ENCODE results near the gene THRB. TPM values are rescaled to one million over a fixed set of nuclear protein-coding genes. Genes with fewer than 3 reads are reported as not detected.

Gene THRB
- polyA plus RNA-seq, 1 of the 3 experiments (the other 2 are of a cell fraction), result 0.02 TPM

DNA sequence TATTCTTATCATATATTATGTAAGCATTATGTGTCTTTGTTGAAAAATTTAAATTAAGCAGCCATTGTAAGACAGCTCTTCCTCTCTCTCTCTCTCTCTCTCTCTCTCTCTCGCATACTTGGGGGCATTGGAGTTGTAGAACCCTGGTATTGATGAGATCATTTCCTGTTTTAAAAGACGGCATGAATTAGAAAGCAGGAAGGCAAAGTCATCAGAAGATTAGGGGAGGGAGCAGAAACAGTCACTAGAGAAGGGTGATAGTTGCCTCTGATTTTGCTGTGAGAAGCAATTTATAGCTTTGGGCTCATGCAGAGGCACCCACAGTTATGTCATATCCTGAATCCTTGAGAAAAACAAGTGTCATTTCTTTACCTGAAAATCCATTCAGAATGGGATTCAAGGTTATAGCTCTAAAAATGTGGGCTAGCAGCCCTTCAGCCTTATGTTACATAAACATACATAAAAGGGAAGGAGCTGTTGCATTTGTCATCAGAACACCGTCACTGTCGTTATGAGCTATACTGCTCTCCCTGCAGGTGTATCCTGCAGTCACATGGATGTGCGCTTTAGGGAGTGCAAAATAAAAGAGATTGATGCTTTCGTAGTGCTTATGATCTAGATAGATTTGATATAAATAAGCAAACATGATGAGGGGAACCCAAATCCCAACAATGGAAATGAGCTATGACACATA lies 335.7 kb downstream of the THRB start:
- POLR2A ChIA-PET, result no interaction called here
- H3K4me2 ChIP-seq, result no peak overlapping the region
- peaks cover 0 to 5% of the 10 kb centered on the region in 2 experiments; a peak in 1 of 4 replicates for H3K4me1 ChIP-seq (ENCODE audit: control insufficient read depth in 1 of 2, insufficient read depth in 2 of 2, low read depth in 1 of 2, low read length in 1 of 2)
- no peaks in the 10 kb centered on the region; the same call in 1 of the 2 replicates for H3K9me2 ChIP-seq
- no peak for DNase-seq
- no peak overlapping the region for H3K4me3 ChIP-seq (ENCODE audit: low read depth in 2 of 2, low read length in 1 of 2)
- no peaks in the 10 kb centered on the region for H3K27me3 ChIP-seq (ENCODE audit: insufficient read depth)
- no peak overlapping the region for H3K27ac ChIP-seq (ENCODE audit: low read depth in 2 of 2, low read length in 1 of 2)
- peaks cover 16% of the 10 kb centered on the region for H3F3A ChIP-seq (replicated peaks; ENCODE audit: insufficient read depth)
- no peaks in the 10 kb centered on the region for H3K36me3 ChIP-seq (replicated peaks in 1 of 2; ENCODE audit: control insufficient read depth in 1 of 2, insufficient read depth in 2 of 2, low read length in 1 of 2)
- no peaks in the 10 kb centered on the region for H3K9me3 ChIP-seq
- H4K20me1 ChIP-seq (ENCODE audit: insufficient read depth), result no peaks in the 10 kb centered on the region
- CTCF ChIA-PET, result interaction anchor here (0.5 kb wide), 1 partner anchor 261 kb away, joined by 3 read pairs; no protein-coding TSS in a partner anchor
- TF ChIP-seq, protein P1, sequence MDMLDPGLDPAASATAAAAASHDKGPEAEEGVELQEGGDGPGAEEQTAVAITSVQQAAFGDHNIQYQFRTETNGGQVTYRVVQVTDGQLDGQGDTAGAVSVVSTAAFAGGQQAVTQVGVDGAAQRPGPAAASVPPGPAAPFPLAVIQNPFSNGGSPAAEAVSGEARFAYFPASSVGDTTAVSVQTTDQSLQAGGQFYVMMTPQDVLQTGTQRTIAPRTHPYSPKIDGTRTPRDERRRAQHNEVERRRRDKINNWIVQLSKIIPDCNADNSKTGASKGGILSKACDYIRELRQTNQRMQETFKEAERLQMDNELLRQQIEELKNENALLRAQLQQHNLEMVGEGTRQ (IDR thresholded peaks at IDR 0.05; ENCODE audit: borderline replicate concordance, low read depth, low read length), result no peak
- no peak for TF ChIP-seq MXI1 (IDR thresholded peaks at IDR 0.05; ENCODE audit: low read depth, low read length)
- TF ChIP-seq GATA2 (CRISPR knock-in tag; IDR thresholded peaks at IDR 0.05), result no peak
- peak; percentile 27; the same call in 1 of the 2 replicates for TF ChIP-seq GABPA (IDR thresholded peaks at IDR 0.05; ENCODE audit: low read depth)
- no peak for TF ChIP-seq TCF12 (IDR thresholded peaks at IDR 0.05)
- TF ChIP-seq JUND (IDR thresholded peaks at IDR 0.05), result 0 out of 2 replicates have a peak, but pooled peaks have one; percentile 14
- TF ChIP-seq, protein P2, sequence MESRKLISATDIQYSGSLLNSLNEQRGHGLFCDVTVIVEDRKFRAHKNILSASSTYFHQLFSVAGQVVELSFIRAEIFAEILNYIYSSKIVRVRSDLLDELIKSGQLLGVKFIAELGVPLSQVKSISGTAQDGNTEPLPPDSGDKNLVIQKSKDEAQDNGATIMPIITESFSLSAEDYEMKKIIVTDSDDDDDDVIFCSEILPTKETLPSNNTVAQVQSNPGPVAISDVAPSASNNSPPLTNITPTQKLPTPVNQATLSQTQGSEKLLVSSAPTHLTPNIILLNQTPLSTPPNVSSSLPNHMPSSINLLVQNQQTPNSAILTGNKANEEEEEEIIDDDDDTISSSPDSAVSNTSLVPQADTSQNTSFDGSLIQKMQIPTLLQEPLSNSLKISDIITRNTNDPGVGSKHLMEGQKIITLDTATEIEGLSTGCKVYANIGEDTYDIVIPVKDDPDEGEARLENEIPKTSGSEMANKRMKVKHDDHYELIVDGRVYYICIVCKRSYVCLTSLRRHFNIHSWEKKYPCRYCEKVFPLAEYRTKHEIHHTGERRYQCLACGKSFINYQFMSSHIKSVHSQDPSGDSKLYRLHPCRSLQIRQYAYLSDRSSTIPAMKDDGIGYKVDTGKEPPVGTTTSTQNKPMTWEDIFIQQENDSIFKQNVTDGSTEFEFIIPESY (IDR thresholded peaks at IDR 0.05; ENCODE audit: borderline replicate concordance, low read depth), result no peak
- no peak for TF ChIP-seq RAD21 (IDR thresholded peaks at IDR 0.05; ENCODE audit: low read length)
- no peak for TF ChIP-seq POLR2AphosphoS5 (IDR thresholded peaks at IDR 0.05; ENCODE audit: low read depth, low read length)
- no peak for TF ChIP-seq CHD2 (IDR thresholded peaks at IDR 0.05; ENCODE audit: low read length, partially characterized antibody)
- H3K79me2 ChIP-seq (ENCODE audit: insufficient read depth), result no peaks in the 10 kb centered on the region
- H2AFZ ChIP-seq (ENCODE audit: low read depth), result no peak overlapping the region
- WGBS (ENCODE audit: low lambda C conversion rate), result 71% methylated on average over 6 of the region's 6 CpGs
- H3K9ac ChIP-seq, result no peak overlapping the region

DNA sequence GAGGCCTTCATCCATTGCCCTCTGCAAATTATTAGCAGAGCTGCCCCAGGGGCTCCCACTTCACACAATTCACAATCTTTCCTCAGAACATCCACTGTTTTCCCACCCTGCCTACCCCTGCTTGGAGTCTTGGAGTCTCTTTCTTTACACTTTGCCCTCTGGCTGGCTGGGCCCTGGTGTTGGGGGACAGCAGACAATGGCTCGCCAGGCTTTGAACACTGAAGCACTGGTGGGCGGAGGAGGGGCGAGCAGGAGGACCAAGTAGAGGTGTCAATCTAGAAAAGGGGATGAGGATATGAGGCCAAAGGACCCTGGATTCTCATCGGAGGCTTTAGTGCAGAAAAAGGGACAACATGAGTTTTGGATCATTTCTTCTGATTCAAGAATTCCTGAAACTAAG lies 337.5 kb downstream of the THRB start:
- CTCF ChIA-PET, result no interaction called here
- H3K79me2 ChIP-seq (ENCODE audit: insufficient read depth), result no peaks in the 10 kb centered on the region
- H4K20me1 ChIP-seq (ENCODE audit: insufficient read depth), result no peaks in the 10 kb centered on the region
- H3K9me3 ChIP-seq, result no peaks in the 10 kb centered on the region
- peak overlapping the region; percentile 53; the same call in 1 of the 2 replicates for H3K4me2 ChIP-seq
- H3K36me3 ChIP-seq (replicated peaks in 1 of 2; ENCODE audit: control insufficient read depth in 1 of 2, insufficient read depth in 2 of 2, low read length in 1 of 2), result no peaks in the 10 kb centered on the region
- H3K4me3 ChIP-seq (ENCODE audit: low read depth in 2 of 2, low read length in 1 of 2), result no peak overlapping the region
- H3F3A ChIP-seq (replicated peaks; ENCODE audit: insufficient read depth), result peaks cover 16% of the 10 kb centered on the region
- H3K27ac ChIP-seq (ENCODE audit: low read depth in 2 of 2, low read length in 1 of 2), result peak overlapping the region in 1 of 2 experiments; percentile 58; a peak in 2 of 4 replicates
- TF ChIP-seq RFX5 (IDR thresholded peaks at IDR 0.05; ENCODE audit: low read length), result no peak
- TF ChIP-seq PBX3 (IDR thresholded peaks at IDR 0.05), result no peak
- TF ChIP-seq RCOR1 (IDR thresholded peaks at IDR 0.05; ENCODE audit: low read length), result no peak
- no peak for TF ChIP-seq RAD21 (IDR thresholded peaks at IDR 0.05; ENCODE audit: low read length)
- no peak for TF ChIP-seq MEF2A (IDR thresholded peaks at IDR 0.05; ENCODE audit: borderline replicate concordance, low read depth)
- TF ChIP-seq, protein P3, sequence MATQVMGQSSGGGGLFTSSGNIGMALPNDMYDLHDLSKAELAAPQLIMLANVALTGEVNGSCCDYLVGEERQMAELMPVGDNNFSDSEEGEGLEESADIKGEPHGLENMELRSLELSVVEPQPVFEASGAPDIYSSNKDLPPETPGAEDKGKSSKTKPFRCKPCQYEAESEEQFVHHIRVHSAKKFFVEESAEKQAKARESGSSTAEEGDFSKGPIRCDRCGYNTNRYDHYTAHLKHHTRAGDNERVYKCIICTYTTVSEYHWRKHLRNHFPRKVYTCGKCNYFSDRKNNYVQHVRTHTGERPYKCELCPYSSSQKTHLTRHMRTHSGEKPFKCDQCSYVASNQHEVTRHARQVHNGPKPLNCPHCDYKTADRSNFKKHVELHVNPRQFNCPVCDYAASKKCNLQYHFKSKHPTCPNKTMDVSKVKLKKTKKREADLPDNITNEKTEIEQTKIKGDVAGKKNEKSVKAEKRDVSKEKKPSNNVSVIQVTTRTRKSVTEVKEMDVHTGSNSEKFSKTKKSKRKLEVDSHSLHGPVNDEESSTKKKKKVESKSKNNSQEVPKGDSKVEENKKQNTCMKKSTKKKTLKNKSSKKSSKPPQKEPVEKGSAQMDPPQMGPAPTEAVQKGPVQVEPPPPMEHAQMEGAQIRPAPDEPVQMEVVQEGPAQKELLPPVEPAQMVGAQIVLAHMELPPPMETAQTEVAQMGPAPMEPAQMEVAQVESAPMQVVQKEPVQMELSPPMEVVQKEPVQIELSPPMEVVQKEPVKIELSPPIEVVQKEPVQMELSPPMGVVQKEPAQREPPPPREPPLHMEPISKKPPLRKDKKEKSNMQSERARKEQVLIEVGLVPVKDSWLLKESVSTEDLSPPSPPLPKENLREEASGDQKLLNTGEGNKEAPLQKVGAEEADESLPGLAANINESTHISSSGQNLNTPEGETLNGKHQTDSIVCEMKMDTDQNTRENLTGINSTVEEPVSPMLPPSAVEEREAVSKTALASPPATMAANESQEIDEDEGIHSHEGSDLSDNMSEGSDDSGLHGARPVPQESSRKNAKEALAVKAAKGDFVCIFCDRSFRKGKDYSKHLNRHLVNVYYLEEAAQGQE (IDR thresholded peaks at IDR 0.05; ENCODE audit: low read depth, low read length), result no peak
- no peak for TF ChIP-seq NRF1 (IDR thresholded peaks at IDR 0.05; ENCODE audit: low read depth, low read length)
- no peak for TF ChIP-seq GABPA (IDR thresholded peaks at IDR 0.05; ENCODE audit: low read depth)
- no peak for TF ChIP-seq SIN3A (IDR thresholded peaks at IDR 0.05; ENCODE audit: borderline replicate concordance, low read depth, low read length)
- no peaks in the 10 kb centered on the region for H3K27me3 ChIP-seq (ENCODE audit: insufficient read depth)
- H3K9me2 ChIP-seq, result no peaks in the 10 kb centered on the region
- WGBS (ENCODE audit: low lambda C conversion rate), result 94% methylated on average over 4 of the region's 4 CpGs
- DNase-seq, result no peak
- peaks cover 0 to 5% of the 10 kb centered on the region in 2 experiments; a peak in 1 of 4 replicates for H3K4me1 ChIP-seq (ENCODE audit: control insufficient read depth in 1 of 2, insufficient read depth in 2 of 2, low read depth in 1 of 2, low read length in 1 of 2)
- H3K9ac ChIP-seq, result no peak overlapping the region
- POLR2A ChIA-PET, result no interaction called here
- no peak overlapping the region for H2AFZ ChIP-seq (ENCODE audit: low read depth)
